Heart left ventricle (tissue), 13 donors: ENCODE results near the gene KCNJ4.

ENCODE experiments used
- CTCF ChIP-seq, 12 donors: fragments of 200-600 bp; sonication (generic) in 4 of 12; IDR thresholded peaks; one replicate each; pipeline versions ENCODE4 v1.5.0 to v1.8.0; 2018 to 2022; ENCODE audit warnings: antibody characterized with exemption in 12 of 12, mild to moderate bottlenecking in 5 of 12
- POLR2A ChIP-seq, 2 donors: fragments of 450-650 bp; IDR thresholded peaks; one replicate each; pipeline ENCODE4 v1.6.1; 2017; ENCODE audit warnings: antibody characterized with exemption in 2 of 2, mild to moderate bottlenecking in 2 of 2, moderate library complexity in 2 of 2
- donor health status: ischemic (EF 13 %, LVEDD 7.1; RV severe dilation, severe dysfunction).
- donor health status: DM: no; HTN: yes; CAD: no.
- donor health status: DM: no; HTN: no; CAD: no.
- donor health status: ischemic (EF 25% LVEDD 6.9; RV normal size, moderate dysfunction).
- donor health status: ischemic (EF 25% LVEDD 5.7; RV mildly dilated, moderate dysfunction).
- donor health status: ischemic (EF 35%, LVEDD 5.7; RV mildly dilated, moderate dysfunction).
- donor health status: nonischemic (EF 11% LVEDD 7.7; RV severe dilation, severe dysfunction).
- donor health status: DM: yes; HTN: yes; CAD: no.
- donor health status: PGD.
- donor health status: ischemic (EF 29% LVEDD 5.4; RV normal size, mild dysfunction).
- donor health status: nonischemic (EF 23%, LVEDD 6.1; RV moderate dilation, normal function).

- TF ChIP-seq POLR2A (IDR thresholded peaks at IDR 0.05), result no peak
- TF ChIP-seq CTCF (IDR thresholded peaks at IDR 0.05), result no peak
Observed at GRCh38 chr22:38403812-38404211, 51.2 kb downstream of the KCNJ4 start.
